SH-SY5Y (cell line): ENCODE data around the gene QPCTL.

Source experiments
- GATA2 ChIP-seq: IDR thresholded peaks from 2 replicates; pipeline ENCODE4 v1.6.1; 2011; ENCODE audit warnings: mild to moderate bottlenecking, low read depth, low read length
- GATA3 ChIP-seq: IDR thresholded peaks from 2 replicates; pipeline ENCODE4 v1.6.1; 2011; ENCODE audit warnings: low read depth, mild to moderate bottlenecking, low read length, moderate library complexity

DNA sequence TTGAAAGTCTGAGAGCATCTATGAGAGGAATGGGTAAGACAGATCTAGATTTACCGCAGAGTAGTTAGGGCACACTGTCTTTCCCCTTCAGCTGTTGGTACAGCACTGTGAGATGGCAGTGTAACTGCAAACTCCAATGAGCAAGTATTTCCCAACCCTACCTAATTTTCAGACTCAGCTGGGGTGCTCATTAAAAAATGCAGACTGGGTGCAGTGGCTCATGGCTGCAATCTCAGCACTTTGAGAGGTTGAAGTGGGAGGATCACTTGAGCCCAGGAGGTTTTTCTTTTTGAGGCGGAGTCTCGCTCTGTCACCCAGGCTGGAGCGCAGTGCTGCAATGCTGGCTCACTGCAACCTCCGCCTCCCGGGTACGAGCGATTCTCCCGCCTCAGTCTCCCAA, 12.6 kb downstream of the QPCTL start:
- TF ChIP-seq GATA2 (no peak), GATA3 (no peak)
